Prostate gland (tissue), 2 donors: Measurements from ENCODE around the gene CACNA1H.

Source experiments
- POLR2AphosphoS5 ChIP-seq: sonication (generic); formaldehyde crosslinking; IDR thresholded peaks from one replicate; pipeline ENCODE4 v1.6.1; 2017; ENCODE audit warnings: antibody characterized with exemption
- TF ChIP-seq, protein P1 (sequence below), 4 experiments: fragments of 200-600 bp in 2 of 4; fragments of 450-650 bp in 2 of 4; sonication (generic) in 2 of 4; IDR thresholded peaks; 1 replicate in 3 of 4; 2 replicates in 1 of 4; pipeline ENCODE4 v1.5.1; 2016 to 2019; ENCODE audit warnings: antibody characterized with exemption in 4 of 4, mild to moderate bottlenecking in 2 of 4, moderate library complexity in 2 of 4

- TF ChIP-seq, protein P1, sequence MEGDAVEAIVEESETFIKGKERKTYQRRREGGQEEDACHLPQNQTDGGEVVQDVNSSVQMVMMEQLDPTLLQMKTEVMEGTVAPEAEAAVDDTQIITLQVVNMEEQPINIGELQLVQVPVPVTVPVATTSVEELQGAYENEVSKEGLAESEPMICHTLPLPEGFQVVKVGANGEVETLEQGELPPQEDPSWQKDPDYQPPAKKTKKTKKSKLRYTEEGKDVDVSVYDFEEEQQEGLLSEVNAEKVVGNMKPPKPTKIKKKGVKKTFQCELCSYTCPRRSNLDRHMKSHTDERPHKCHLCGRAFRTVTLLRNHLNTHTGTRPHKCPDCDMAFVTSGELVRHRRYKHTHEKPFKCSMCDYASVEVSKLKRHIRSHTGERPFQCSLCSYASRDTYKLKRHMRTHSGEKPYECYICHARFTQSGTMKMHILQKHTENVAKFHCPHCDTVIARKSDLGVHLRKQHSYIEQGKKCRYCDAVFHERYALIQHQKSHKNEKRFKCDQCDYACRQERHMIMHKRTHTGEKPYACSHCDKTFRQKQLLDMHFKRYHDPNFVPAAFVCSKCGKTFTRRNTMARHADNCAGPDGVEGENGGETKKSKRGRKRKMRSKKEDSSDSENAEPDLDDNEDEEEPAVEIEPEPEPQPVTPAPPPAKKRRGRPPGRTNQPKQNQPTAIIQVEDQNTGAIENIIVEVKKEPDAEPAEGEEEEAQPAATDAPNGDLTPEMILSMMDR (IDR thresholded peaks at IDR 0.05) = no peak
- TF ChIP-seq POLR2AphosphoS5 = no peak
Observed at GRCh38 chr16:1195393-1195666, 42.4 kb downstream of the CACNA1H start.
